ENCODE data around the gene ACKR3. TPM values are rescaled to one million over a fixed set of nuclear protein-coding genes. Genes with fewer than 3 reads are reported as not detected.

Gene ACKR3
- total RNA-seq, 2 experiments from 2014 or later = 0.45 to 0.49 TPM

GRCh38 chr2:236607471-236608187 lies 38.0 kb downstream of the ACKR3 start:
- DNase-seq = no peak
- Mint-ChIP-seq H3K4me3 (no peak overlapping the region), H3K4me1 (ENCODE audit: low read depth) (no peaks in the 10 kb centered on the region), H3K36me3 (ENCODE audit: low read depth) (no peaks in the 10 kb centered on the region), H3K9me3 (no peaks in the 10 kb centered on the region), H3K27ac (no peak overlapping the region), H3K27me3 (ENCODE audit: low read depth) (peaks cover 19% of the 10 kb centered on the region)
- CTCF ChIA-PET = no interaction called here
- intact Hi-C loops (cut with micrococcal nuclease) = no loop called here

DNA sequence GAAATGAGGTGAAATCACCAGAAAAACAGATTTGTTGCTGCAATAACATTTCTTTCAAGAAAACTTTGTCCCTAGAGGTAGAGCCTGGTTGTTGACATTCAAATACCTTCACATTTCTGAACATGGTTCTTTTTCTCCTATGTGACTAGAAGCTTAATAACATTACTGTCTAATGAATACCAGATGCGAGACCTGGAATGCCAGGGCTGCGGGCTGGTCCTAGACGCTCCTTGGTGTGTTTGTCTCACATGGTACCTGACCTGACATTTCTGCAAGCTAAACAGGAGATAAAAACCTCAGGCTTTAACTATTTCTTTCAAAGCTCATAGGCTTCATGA lies 38.5 kb downstream of the ACKR3 start:
- Mint-ChIP-seq H3K27ac (no peak overlapping the region), H3K9me3 (no peaks in the 10 kb centered on the region), H3K4me1 (ENCODE audit: low read depth) (no peaks in the 10 kb centered on the region), H3K4me3 (no peak overlapping the region), H3K27me3 (ENCODE audit: low read depth) (peaks cover 19% of the 10 kb centered on the region), H3K36me3 (ENCODE audit: low read depth) (no peaks in the 10 kb centered on the region)
- CTCF ChIA-PET = no interaction called here
- no peak for DNase-seq
- intact Hi-C loops (cut with micrococcal nuclease) = no loop called here

GRCh38 chr2:236608710-236609109 lies 39.1 kb downstream of the ACKR3 start:
- H3K4me1 Mint-ChIP-seq (ENCODE audit: low read depth) = no peaks in the 10 kb centered on the region
- no peaks in the 10 kb centered on the region for H3K36me3 Mint-ChIP-seq (ENCODE audit: low read depth)
- CTCF ChIA-PET = no interaction called here
- no peak for DNase-seq
- H3K27me3 Mint-ChIP-seq (ENCODE audit: low read depth) = peaks cover 19% of the 10 kb centered on the region
- no peaks in the 10 kb centered on the region for H3K9me3 Mint-ChIP-seq
- H3K27ac Mint-ChIP-seq = no peak overlapping the region
- intact Hi-C loops (cut with micrococcal nuclease) = no loop called here
- H3K4me3 Mint-ChIP-seq = no peak overlapping the region

- H3K4me3 Mint-ChIP-seq = no peak overlapping the region
- peaks cover 7% of the 10 kb centered on the region for H3K27me3 Mint-ChIP-seq (ENCODE audit: low read depth)
- H3K4me1 Mint-ChIP-seq (ENCODE audit: low read depth) = no peaks in the 10 kb centered on the region
- no peaks in the 10 kb centered on the region for H3K9me3 Mint-ChIP-seq
- H3K36me3 Mint-ChIP-seq (ENCODE audit: low read depth) = no peaks in the 10 kb centered on the region
- DNase-seq = no peak
- CTCF ChIA-PET = interaction anchor here (0.7 kb wide), 1 partner anchor 819 kb away, joined by 3 read pairs; no protein-coding TSS in a partner anchor
- no peak overlapping the region for H3K27ac Mint-ChIP-seq
- intact Hi-C loops (cut with micrococcal nuclease) = no loop called here
These were observed 41.6 kb downstream of the ACKR3 start for GRCh38 chr2:236610991-236611821.

GRCh38 chr2:236612737-236613136 lies 43.1 kb downstream of the ACKR3 start:
- H3K36me3 Mint-ChIP-seq (ENCODE audit: low read depth) = no peaks in the 10 kb centered on the region
- peaks cover under 1% of the 10 kb centered on the region for H3K4me1 Mint-ChIP-seq (ENCODE audit: low read depth)
- H3K27me3 Mint-ChIP-seq (ENCODE audit: low read depth) = no peaks in the 10 kb centered on the region
- intact Hi-C loops (cut with micrococcal nuclease) = no loop called here
- no peaks in the 10 kb centered on the region for H3K9me3 Mint-ChIP-seq
- no peak overlapping the region for H3K27ac Mint-ChIP-seq
- H3K4me3 Mint-ChIP-seq = no peak overlapping the region
- DNase-seq = no peak
- CTCF ChIA-PET = no interaction called here

DNA sequence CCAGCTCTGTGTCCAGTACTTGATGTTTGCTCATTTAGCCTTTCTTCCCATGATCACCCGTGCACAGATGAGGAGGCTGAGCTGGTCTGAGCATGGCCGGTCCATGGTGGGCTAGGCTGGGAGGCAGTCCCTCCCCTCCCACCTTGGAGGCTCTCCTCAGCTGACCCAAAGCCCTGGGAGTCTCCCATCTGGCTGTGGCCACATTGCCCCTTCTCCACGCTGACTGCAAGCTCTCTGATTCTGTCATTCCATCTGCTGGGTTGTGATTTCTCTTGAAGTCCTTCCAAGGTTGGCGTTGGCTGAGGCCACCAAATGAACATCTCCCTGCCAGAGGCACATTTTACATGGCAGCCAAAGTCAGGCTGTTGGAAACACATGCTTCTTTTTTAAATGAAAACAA lies 44.0 kb downstream of the ACKR3 start:
- Mint-ChIP-seq H3K36me3 (ENCODE audit: low read depth) (no peaks in the 10 kb centered on the region), H3K27ac (no peak overlapping the region), H3K27me3 (ENCODE audit: low read depth) (no peaks in the 10 kb centered on the region), H3K4me1 (ENCODE audit: low read depth) (peaks cover 4% of the 10 kb centered on the region), H3K9me3 (no peaks in the 10 kb centered on the region), H3K4me3 (no peak overlapping the region)
- intact Hi-C loops (cut with micrococcal nuclease) = no loop called here
- no peak for DNase-seq
- CTCF ChIA-PET = no interaction called here

DNA sequence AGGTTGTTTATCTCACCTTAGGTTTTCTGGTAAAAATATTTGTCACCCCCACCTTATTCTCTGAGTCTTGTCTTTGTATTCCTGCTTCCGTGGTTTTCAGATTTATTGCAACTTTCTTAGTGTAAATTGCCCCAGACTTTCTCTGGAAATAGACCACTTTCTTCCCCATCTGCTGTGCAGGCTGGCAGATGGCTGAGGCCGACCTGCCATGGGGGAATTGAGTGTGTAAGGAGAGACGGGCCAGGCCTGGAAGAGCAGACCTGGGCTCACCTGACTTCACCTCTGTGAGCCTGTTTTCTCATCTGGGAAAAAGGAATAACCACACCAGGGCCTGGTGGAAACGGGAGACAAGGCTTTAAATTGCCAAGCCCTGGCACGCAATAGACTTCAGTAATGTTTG lies 44.9 kb downstream of the ACKR3 start:
- H3K9me3 Mint-ChIP-seq = no peaks in the 10 kb centered on the region
- no peaks in the 10 kb centered on the region for H3K36me3 Mint-ChIP-seq (ENCODE audit: low read depth)
- no peak for DNase-seq
- H3K27me3 Mint-ChIP-seq (ENCODE audit: low read depth) = no peaks in the 10 kb centered on the region
- intact Hi-C loops (cut with micrococcal nuclease) = no loop called here
- H3K4me3 Mint-ChIP-seq = no peak overlapping the region
- no peak overlapping the region for H3K27ac Mint-ChIP-seq
- CTCF ChIA-PET = no interaction called here
- peaks cover 12% of the 10 kb centered on the region for H3K4me1 Mint-ChIP-seq (ENCODE audit: low read depth)

DNA sequence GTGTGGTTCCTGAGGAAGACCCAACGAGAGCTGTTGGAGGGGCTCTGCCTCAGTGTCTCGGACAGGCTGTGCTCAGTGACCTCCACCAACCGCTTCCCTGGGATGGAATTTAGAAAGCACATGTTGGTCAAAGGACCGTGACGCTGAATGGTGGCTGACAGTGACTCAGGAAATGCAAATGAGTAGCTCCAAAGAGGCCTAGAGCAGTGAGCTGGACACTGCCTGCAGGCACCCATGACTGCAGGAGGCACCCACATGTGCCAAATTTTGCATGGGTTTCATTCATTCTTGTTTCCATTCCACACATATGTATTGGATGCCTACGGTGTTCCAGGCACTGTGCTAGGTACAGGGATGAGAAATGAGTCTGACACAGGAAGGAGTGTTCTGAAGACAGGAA lies 46.4 kb downstream of the ACKR3 start:
- CTCF ChIA-PET = no interaction called here
- Mint-ChIP-seq H3K36me3 (ENCODE audit: low read depth) (no peaks in the 10 kb centered on the region), H3K9me3 (no peaks in the 10 kb centered on the region), H3K27me3 (ENCODE audit: low read depth) (no peaks in the 10 kb centered on the region), H3K4me3 (no peak overlapping the region), H3K4me1 (ENCODE audit: low read depth) (peaks cover 27% of the 10 kb centered on the region), H3K27ac (no peak overlapping the region)
- intact Hi-C loops (cut with micrococcal nuclease) = no loop called here
- DNase-seq = no peak

GRCh38 chr2:236616624-236617023 lies 47.0 kb downstream of the ACKR3 start:
- Mint-ChIP-seq H3K9me3 (no peaks in the 10 kb centered on the region), H3K4me1 (ENCODE audit: low read depth) (peaks cover 27% of the 10 kb centered on the region), H3K36me3 (ENCODE audit: low read depth) (no peaks in the 10 kb centered on the region), H3K4me3 (no peak overlapping the region), H3K27ac (no peak overlapping the region), H3K27me3 (ENCODE audit: low read depth) (no peaks in the 10 kb centered on the region)
- intact Hi-C loops (cut with micrococcal nuclease) = no loop called here
- DNase-seq = no peak
- CTCF ChIA-PET = no interaction called here

DNA sequence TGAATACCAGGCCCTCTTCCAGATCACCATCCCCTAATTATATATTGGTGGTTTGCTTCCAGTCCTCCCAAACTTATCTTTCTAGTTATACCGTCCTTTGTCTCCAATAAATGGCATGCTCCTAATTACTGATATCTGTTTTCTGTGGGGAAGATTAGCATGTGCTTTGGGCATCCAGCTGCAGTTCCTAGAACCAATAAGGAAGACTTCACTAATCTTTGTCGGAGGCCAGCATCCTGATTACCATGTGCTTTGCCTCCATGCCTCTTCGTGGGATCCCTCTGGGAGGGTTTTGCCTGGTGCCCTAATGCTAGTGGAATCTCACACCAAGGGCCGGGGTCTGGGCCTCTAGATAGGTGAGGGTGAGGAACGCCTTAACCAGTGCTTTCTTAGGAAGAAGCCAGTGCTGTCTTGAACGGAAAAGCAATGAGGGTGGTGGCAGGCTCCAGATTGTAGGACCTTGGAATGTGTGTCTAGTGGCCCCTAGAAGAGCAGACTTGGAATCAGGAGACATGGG lies 47.7 kb downstream of the ACKR3 start:
- Mint-ChIP-seq H3K9me3 (no peaks in the 10 kb centered on the region), H3K4me1 (ENCODE audit: low read depth) (peaks cover 27% of the 10 kb centered on the region), H3K36me3 (ENCODE audit: low read depth) (no peaks in the 10 kb centered on the region), H3K27me3 (ENCODE audit: low read depth) (no peaks in the 10 kb centered on the region), H3K4me3 (no peak overlapping the region), H3K27ac (no peak overlapping the region)
- CTCF ChIA-PET = no interaction called here
- intact Hi-C loops (cut with micrococcal nuclease) = no loop called here
- DNase-seq = no peak

DNA sequence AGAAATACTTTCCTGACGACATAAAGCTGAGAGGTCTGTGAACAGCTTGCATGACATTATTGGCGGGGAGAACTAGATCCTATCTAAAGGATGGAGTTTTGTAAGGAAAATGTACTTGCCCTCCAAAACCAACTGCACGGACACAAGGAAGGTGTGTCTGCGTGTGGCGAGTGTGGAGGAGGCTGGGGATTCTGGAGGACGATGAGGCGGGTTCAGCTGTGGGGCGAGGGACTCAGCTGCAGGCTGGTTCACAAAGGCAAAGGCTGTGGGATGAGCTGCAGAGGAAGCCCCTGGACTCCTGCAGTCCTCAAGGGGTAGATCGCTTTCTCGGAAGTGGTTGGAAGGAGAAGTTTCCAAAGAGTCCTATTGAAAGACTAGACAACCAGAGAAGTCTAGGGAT lies 48.2 kb downstream of the ACKR3 start:
- H3K9me3 Mint-ChIP-seq = no peaks in the 10 kb centered on the region
- no peak for DNase-seq
- peaks cover 27% of the 10 kb centered on the region for H3K4me1 Mint-ChIP-seq (ENCODE audit: low read depth)
- no peaks in the 10 kb centered on the region for H3K36me3 Mint-ChIP-seq (ENCODE audit: low read depth)
- no peaks in the 10 kb centered on the region for H3K27me3 Mint-ChIP-seq (ENCODE audit: low read depth)
- intact Hi-C loops (cut with micrococcal nuclease) = no loop called here
- no peak overlapping the region for H3K4me3 Mint-ChIP-seq
- no peak overlapping the region for H3K27ac Mint-ChIP-seq
- CTCF ChIA-PET = interaction anchor here (1.3 kb wide), 1 partner anchor 409 kb away, joined by 3 read pairs; no protein-coding TSS in a partner anchor

DNA sequence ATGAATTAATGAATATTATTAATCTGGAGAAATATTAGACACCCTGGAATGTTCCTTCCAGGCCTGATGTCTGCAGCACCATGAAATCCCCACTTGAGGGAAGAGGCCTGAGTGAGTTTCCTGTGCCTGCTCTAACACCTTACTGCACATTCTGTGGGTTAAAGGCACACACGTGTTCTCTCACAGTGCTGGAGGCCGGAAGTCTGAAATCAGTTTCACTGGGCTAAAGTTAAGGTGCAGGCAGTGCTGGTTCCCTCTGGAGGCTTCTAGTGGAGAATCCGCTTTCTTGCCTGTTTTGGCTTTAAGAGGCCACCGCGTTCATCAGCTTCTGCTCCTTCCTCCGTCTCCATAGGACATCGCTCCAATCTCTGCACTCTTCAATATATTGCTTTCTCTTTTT lies 48.7 kb downstream of the ACKR3 start:
- no peaks in the 10 kb centered on the region for H3K9me3 Mint-ChIP-seq
- no peak overlapping the region for H3K27ac Mint-ChIP-seq
- intact Hi-C loops (cut with micrococcal nuclease) = no loop called here
- no peaks in the 10 kb centered on the region for H3K27me3 Mint-ChIP-seq (ENCODE audit: low read depth)
- H3K4me1 Mint-ChIP-seq (ENCODE audit: low read depth) = peaks cover 27% of the 10 kb centered on the region
- no peak for DNase-seq
- no peak overlapping the region for H3K4me3 Mint-ChIP-seq
- no peaks in the 10 kb centered on the region for H3K36me3 Mint-ChIP-seq (ENCODE audit: low read depth)
- CTCF ChIA-PET = interaction anchor here (1.3 kb wide), 1 partner anchor 409 kb away, joined by 3 read pairs; no protein-coding TSS in a partner anchor

Data from activated naive CD4-positive, alpha-beta T cell treated with anti-CD3 and anti-CD28 coated beads for 36 hours (primary cell).